Measurements from ENCODE around the gene ZNF611.
"Not testable (repeated sequence)": the region's sequence is repeated elsewhere in the genome, so short reads cannot be mapped to it uniquely, and the experiment has no call there.

Gene ZNF611

DNA sequence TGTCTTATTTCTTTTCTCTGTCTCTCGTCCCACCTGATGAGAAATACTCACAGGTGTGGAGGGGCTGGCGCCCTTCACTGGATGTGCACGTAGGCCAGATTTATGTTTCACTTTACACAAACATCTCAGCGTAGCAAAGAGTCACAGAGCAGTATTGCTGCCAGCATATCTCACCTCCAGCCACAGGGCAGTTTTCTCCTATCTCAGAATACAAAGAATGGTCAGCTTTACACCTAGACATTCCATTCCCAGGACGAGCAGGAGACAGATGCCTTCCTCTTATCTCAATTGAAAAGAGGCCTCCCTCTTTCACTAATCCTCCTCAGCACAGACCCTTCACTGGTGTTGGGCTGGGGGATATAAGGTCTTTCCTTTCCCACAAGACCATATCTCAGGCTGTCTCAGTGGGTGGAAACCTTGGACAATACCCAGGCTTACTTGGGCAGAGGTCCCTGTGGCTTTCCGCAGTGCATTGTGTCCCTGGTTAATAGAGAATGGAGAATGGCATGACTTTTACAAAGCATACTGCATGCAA is 7.2 kb upstream of the ZNF611 start:
- no peak for DNase-seq (ENCODE audit: low spot score)
- TF ChIP-seq, protein P1, sequence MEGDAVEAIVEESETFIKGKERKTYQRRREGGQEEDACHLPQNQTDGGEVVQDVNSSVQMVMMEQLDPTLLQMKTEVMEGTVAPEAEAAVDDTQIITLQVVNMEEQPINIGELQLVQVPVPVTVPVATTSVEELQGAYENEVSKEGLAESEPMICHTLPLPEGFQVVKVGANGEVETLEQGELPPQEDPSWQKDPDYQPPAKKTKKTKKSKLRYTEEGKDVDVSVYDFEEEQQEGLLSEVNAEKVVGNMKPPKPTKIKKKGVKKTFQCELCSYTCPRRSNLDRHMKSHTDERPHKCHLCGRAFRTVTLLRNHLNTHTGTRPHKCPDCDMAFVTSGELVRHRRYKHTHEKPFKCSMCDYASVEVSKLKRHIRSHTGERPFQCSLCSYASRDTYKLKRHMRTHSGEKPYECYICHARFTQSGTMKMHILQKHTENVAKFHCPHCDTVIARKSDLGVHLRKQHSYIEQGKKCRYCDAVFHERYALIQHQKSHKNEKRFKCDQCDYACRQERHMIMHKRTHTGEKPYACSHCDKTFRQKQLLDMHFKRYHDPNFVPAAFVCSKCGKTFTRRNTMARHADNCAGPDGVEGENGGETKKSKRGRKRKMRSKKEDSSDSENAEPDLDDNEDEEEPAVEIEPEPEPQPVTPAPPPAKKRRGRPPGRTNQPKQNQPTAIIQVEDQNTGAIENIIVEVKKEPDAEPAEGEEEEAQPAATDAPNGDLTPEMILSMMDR (IDR thresholded peaks at IDR 0.05; ENCODE audit: extremely low read depth, missing control alignments), result no peak

DNA sequence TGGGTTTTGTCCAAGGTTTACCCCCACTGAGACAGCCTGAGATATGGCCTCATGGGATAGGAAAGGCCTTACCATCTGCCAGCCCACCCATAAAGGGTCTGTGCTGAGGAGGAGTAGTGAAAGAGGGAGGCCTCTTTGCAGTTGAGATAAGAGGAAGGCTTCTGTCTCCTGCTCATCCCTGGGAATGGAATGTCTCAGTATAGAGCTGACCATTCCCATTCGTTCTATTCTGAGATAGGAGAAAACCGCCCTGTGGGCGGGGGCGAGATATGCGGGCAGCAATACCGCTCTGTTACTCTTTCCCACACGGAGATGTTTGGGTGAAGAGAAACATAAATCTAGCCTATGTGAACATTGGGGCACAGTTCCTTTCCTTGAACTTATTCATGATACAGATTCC is 6.5 kb upstream of the ZNF611 start:
- DNase-seq (ENCODE audit: low spot score), result not testable (repeated sequence)

DNA sequence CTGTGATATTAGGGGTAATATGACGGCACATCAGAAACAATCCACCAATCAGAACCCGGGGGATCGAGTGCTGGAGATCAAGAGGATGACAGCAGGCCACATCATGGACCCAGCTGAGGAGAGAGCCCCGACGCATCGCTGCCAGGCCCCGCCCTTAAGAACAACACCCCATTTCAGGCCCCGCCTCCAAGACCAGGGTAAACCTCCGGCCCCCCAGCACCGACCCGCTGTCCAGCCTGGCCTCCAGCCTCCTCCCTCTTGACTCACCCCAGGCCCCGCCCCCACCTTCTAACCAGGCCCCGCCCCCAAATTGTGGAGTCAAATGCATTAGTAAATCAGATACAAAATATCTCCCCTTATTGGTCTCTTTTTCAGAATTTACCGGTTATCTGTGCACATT is 4.7 kb upstream of the ZNF611 start:
- TF ChIP-seq, protein P1 (IDR thresholded peaks at IDR 0.05; ENCODE audit: extremely low read depth, missing control alignments), result no peak
- no peak for DNase-seq (ENCODE audit: low spot score)

- DNase-seq (ENCODE audit: low spot score), result no peak
- TF ChIP-seq, protein P1 (IDR thresholded peaks at IDR 0.05; ENCODE audit: extremely low read depth, missing control alignments), result no peak
Observed at GRCh38 chr19:52735734-52736133, 890 bp upstream of the ZNF611 start.

DNA sequence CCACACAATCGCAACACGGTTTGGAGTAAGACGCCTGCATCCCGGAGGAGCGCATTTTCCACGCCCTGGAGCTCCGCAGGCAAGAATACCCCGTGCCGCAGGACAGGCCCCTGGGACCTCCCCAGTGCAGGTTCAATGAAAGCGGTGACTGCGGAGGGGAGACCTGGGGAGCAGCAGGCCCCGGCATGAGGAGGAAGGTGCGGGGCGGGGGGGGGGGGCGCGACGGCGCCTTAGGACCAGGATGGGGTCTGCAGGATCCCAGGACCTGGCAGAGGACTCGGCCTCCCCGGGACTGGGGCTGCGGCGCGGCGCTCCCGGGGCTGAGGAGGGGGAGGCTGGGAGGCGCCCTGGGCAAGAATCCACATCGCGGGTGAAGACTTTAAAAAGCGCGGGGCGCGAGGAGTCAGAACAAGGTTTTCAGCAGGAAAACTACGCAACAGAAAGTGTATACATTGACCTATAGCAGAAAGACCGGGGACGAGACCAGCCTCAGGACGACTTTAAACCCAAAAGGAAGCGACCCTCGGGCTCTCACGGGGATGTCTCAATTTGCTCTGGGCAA is 432 bp downstream of the ZNF611 start:
- peak; percentile 39 for DNase-seq (ENCODE audit: low spot score)
- TF ChIP-seq, protein P1 (IDR thresholded peaks at IDR 0.05; ENCODE audit: extremely low read depth, missing control alignments), result no peak

DNA sequence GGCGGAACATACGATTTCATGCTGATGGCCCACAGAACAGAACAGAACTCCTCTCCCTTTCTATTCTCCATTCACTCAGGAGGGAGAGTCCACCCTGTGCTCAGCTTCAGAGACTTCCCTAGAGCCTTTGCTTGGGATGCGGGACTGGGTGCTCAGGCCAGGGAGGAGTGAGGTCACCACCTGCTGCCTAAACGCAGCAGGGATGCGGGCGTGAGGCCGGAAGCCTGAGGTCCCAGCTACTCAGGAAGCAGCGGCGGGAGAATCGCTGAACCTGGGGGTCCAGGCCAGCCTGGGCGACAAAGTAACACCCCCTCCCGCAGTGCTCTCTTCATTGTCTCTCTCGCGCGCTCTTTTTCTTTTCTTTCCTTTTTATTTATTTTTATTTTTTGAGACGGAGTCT is 8.8 kb downstream of the ZNF611 start:
- not testable (repeated sequence) for DNase-seq (ENCODE audit: low spot score)

- TF ChIP-seq, protein P1 (IDR thresholded peaks at IDR 0.05; ENCODE audit: extremely low read depth, missing control alignments), result no peak
- DNase-seq (ENCODE audit: low spot score), result no peak
Observed at GRCh38 chr19:52725528-52725961, 9.3 kb downstream of the ZNF611 start.

DNA sequence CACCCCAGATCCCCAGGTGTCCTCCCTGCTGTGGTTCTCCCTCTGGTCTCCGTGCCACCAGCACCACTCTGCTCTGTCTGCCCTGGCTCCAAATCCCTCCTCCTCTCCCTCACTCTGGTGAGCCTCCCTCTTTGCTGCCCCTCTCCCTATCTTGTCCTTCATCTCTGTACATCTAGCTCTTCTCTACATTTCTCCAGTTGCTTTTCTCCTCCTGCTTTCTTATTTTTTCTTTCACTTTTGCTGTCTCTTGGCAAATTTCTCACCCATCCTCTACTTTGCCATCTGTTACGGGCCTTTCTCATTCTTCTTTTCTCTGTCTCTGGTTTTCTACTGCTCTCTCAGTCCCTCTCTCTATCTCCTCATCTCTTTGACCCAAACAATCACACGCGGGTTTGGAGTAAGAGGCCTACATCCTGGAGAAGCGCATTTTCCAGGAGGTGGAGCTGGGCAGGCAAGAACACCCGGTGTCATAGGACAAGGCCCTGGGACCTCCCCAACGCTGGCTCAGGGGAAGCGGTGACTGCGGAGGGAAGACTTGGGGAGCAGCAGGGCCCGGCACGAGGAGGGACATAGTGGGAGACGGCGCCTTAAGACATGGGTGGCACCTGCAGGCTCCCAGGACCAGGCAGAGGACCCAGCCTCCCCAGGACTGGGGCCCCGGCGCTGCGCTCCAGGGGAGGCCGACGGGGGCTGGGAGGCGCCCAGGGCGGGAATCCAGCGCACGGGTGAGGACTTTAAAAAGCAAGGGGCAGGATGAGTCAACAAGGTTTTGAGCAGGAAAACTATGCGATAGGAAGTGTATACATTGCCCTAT is 9.9 kb downstream of the ZNF611 start:
- TF ChIP-seq, protein P1 (IDR thresholded peaks at IDR 0.05; ENCODE audit: extremely low read depth, missing control alignments), result no peak
- DNase-seq (ENCODE audit: low spot score), result no peak

GRCh38 chr19:52723907-52724598 is 10.8 kb downstream of the ZNF611 start:
- not testable (repeated sequence) for DNase-seq (ENCODE audit: low spot score)

Data from GM20000 (cell line).